Measurements from ENCODE around the gene DCXR. TPM values are rescaled to one million over a fixed set of nuclear protein-coding genes. Genes with fewer than 3 reads are reported as not detected.

DCXR gene
- total RNA-seq, 1 experiment from 2014 or later, result 140 TPM

- H3K4me1 ChIP-seq (ENCODE audit: insufficient read depth, low read length, poor library complexity, severe bottlenecking), result no peaks in the 10 kb centered on the region
- CTCF ChIA-PET, result no interaction called here
- TF ChIP-seq EZH2 (IDR thresholded peaks at IDR 0.05; ENCODE audit: borderline replicate concordance, low read depth, low read length, poor library complexity, severe bottlenecking), result no peak
- TF ChIP-seq, protein P1, sequence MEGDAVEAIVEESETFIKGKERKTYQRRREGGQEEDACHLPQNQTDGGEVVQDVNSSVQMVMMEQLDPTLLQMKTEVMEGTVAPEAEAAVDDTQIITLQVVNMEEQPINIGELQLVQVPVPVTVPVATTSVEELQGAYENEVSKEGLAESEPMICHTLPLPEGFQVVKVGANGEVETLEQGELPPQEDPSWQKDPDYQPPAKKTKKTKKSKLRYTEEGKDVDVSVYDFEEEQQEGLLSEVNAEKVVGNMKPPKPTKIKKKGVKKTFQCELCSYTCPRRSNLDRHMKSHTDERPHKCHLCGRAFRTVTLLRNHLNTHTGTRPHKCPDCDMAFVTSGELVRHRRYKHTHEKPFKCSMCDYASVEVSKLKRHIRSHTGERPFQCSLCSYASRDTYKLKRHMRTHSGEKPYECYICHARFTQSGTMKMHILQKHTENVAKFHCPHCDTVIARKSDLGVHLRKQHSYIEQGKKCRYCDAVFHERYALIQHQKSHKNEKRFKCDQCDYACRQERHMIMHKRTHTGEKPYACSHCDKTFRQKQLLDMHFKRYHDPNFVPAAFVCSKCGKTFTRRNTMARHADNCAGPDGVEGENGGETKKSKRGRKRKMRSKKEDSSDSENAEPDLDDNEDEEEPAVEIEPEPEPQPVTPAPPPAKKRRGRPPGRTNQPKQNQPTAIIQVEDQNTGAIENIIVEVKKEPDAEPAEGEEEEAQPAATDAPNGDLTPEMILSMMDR (conservative IDR thresholded peaks at IDR 0.05; ENCODE audit: low read depth, low read length), result no peak
- H3K27me3 ChIP-seq (replicated peaks; ENCODE audit: insufficient read depth, low read depth, low read length, poor library complexity), result no peaks in the 10 kb centered on the region
- H3K9me3 ChIP-seq (ENCODE audit: low read depth, low read length, poor library complexity, severe bottlenecking), result no peaks in the 10 kb centered on the region
- H3K4me3 ChIP-seq (ENCODE audit: low read depth, low read length, poor library complexity, severe bottlenecking), result no peak overlapping the region
- no TSS peak for BruUV-seq (replicated peaks)
- DNase-seq (ENCODE audit: low spot score), result no peak
- H3K36me3 ChIP-seq (ENCODE audit: insufficient read depth, low read length, poor library complexity, severe bottlenecking), result peaks cover 78% of the 10 kb centered on the region
- POLR2A ChIA-PET (ENCODE audit: low non-redundant PET), result no interaction called here
- intact Hi-C loops (cut with micrococcal nuclease; ENCODE audit: unreplicated experiment), result no loop called here
- no peak overlapping the region for H3K27ac ChIP-seq (ENCODE audit: low read depth, low read length, poor library complexity, severe bottlenecking)
These were observed 20.8 kb upstream of the DCXR start for GRCh38 chr17:82058230-82058854.

DNA sequence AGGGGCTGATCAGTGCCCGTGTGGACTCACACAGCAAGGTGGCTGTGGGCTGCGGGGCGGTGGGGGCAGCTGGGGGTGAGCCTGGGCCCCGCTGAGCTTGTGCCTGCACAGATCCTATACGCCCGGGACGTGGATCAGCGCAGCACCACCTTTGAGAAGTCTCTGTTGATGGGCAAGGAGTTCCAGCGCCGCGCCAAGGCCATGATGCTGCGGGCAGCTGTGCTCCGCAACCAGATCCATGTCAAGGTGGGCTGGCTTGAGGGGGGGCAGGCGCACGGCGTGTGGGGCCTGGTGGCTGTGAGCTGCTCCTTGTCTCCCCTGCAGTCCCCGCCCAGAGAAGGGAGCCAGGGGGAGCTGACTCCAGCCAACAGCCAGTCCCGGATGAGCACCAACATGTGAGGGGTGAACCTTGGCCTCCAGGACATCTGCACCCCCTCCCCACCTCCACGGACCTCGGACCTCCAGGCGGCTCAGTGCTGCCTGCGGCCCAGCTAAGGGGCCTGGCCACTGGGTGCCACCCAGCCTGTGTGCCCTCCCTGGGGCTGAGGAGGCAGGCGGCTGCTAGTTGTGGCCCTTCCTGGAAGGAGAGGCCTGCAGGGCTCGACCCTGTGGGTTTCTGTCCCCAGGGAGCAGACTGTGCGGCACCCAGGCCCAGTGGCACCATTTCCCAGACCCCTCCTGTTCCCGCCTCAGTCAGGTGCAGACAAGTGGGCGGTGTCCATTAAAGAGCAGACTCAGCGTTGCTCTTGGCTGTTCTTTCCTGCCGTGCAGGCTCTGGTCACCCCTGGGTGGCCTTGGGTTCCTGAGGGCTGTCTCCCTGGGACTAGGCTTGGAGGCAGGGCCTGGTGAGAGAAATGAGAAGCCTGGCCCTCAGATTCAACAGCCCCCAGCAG lies 19.5 kb upstream of the DCXR start:
- ChIA-PET CTCF (no interaction called here), POLR2A (ENCODE audit: low non-redundant PET) (no interaction called here)
- Histone ChIP-seq H3K27me3 (replicated peaks; ENCODE audit: insufficient read depth, low read depth, low read length, poor library complexity) (no peaks in the 10 kb centered on the region), H3K4me1 (ENCODE audit: insufficient read depth, low read length, poor library complexity, severe bottlenecking) (peaks cover 9% of the 10 kb centered on the region), H3K9me3 (ENCODE audit: low read depth, low read length, poor library complexity, severe bottlenecking) (no peaks in the 10 kb centered on the region), H3K27ac (ENCODE audit: low read depth, low read length, poor library complexity, severe bottlenecking) (no peak overlapping the region), H3K4me3 (ENCODE audit: low read depth, low read length, poor library complexity, severe bottlenecking) (no peak overlapping the region), H3K36me3 (ENCODE audit: insufficient read depth, low read length, poor library complexity, severe bottlenecking) (peaks cover 65% of the 10 kb centered on the region)
- TF ChIP-seq, protein P1 (conservative IDR thresholded peaks at IDR 0.05; ENCODE audit: low read depth, low read length), result no peak
- TF ChIP-seq EZH2 (IDR thresholded peaks at IDR 0.05; ENCODE audit: borderline replicate concordance, low read depth, low read length, poor library complexity, severe bottlenecking), result no peak
- intact Hi-C loops (cut with micrococcal nuclease; ENCODE audit: unreplicated experiment), result no loop called here
- BruUV-seq (replicated peaks), result TSS peak; percentile 38
- DNase-seq (ENCODE audit: low spot score), result no peak

DNA sequence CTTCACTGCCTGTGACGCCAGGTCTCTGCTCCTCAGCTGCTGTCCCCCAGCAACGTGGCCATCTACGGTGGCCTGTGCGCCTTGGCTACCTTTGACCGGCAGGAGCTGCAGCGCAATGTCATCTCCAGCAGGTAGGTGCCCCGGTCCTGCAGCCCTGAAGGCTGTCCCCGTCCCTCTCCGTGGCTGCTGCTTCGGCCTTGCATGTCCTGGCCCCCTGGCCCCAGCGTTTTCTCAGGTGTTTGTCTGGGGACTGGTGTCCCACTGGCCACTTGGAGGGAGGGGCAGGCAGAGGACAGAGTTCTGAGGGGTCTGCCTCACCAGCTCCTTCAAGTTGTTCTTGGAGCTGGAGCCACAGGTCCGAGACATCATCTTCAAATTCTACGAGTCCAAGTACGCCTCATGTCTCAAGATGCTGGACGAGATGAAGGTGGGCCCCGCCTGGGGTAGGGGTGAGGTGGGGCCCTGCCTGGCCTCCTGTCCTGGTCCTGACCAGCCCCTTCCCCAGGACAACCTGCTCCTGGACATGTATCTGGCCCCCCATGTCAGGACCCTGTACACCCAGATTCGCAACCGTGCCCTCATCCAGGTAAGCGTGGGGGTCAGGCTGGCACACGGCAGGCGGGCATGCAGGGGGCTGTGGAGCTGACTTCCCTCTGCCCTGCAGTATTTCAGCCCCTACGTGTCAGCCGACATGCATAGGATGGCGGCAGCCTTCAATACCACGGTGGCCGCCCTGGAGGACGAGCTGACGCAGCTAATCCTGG lies 18.6 kb upstream of the DCXR start:
- CTCF ChIA-PET, result interaction anchor here (0.6 kb wide), 1 partner anchor 150 kb away, joined by 4 read pairs; no protein-coding TSS in a partner anchor
- no TSS peak for BruUV-seq (replicated peaks)
- peaks cover 60% of the 10 kb centered on the region for H3K36me3 ChIP-seq (ENCODE audit: insufficient read depth, low read length, poor library complexity, severe bottlenecking)

More for the DNA sequence above, 18.6 kb upstream of the DCXR start:
- no peaks in the 10 kb centered on the region for H3K9me3 ChIP-seq (ENCODE audit: low read depth, low read length, poor library complexity, severe bottlenecking)
- H3K27me3 ChIP-seq (replicated peaks; ENCODE audit: insufficient read depth, low read depth, low read length, poor library complexity), result no peaks in the 10 kb centered on the region
- no peak for TF ChIP-seq EZH2 (IDR thresholded peaks at IDR 0.05; ENCODE audit: borderline replicate concordance, low read depth, low read length, poor library complexity, severe bottlenecking)
- TF ChIP-seq, protein P1 (conservative IDR thresholded peaks at IDR 0.05; ENCODE audit: low read depth, low read length), result no peak
- H3K4me1 ChIP-seq (ENCODE audit: insufficient read depth, low read length, poor library complexity, severe bottlenecking), result peaks cover 9% of the 10 kb centered on the region
- POLR2A ChIA-PET (ENCODE audit: low non-redundant PET), result no interaction called here
- no peak for DNase-seq (ENCODE audit: low spot score)
- intact Hi-C loops (cut with micrococcal nuclease; ENCODE audit: unreplicated experiment), result no loop called here
- no peak overlapping the region for H3K4me3 ChIP-seq (ENCODE audit: low read depth, low read length, poor library complexity, severe bottlenecking)
- H3K27ac ChIP-seq (ENCODE audit: low read depth, low read length, poor library complexity, severe bottlenecking), result no peak overlapping the region

Measured in A673 (cell line).